Mucosa of gallbladder (tissue), 1 donor: Measurements from ENCODE around the gene KCTD12. TPM values are rescaled to one million over a fixed set of nuclear protein-coding genes. Genes with fewer than 3 reads are reported as not detected.

Source experiments
- DNase-seq: peaks from one replicate; pipeline ENCODE4 v3.0.0-alpha.2; 2020; ENCODE audit warnings: low spot score
- total RNA-seq: library from RNA; stranded (reverse); gene quantifications from one replicate; pipeline ENCODE4 v1.2.1, GENCODE V29; 2021
- donor health status: DM: no; HTN: no; CAD: no.

Gene KCTD12
- total RNA-seq, 1 donor from 2014 or later = 77.3 TPM

GRCh38 chr13:76853921-76854608, 32.1 kb downstream of the KCTD12 start:
- DNase-seq = no peak

DNA sequence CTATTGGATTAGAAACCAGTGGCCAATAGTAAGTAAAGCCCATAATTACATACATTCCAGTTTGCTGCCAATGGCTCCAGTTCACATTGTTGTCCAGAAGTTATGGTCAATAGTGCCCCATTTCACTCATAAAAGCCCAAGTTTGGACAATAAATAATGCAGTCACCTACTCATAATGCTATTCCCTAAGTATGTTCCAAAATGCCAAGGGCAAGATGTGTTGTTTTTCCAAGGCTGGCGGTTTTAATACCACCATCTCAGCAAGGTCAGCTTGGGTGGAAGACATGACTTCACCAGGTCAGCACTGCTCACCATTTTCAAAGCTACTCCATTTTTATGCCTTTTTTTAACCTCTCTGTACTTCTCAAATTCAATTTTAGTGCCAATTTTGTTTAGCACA, 32.7 kb downstream of the KCTD12 start:
- no peak for DNase-seq

GRCh38 chr13:76852986-76853385, 33.2 kb downstream of the KCTD12 start:
- no peak for DNase-seq

DNA sequence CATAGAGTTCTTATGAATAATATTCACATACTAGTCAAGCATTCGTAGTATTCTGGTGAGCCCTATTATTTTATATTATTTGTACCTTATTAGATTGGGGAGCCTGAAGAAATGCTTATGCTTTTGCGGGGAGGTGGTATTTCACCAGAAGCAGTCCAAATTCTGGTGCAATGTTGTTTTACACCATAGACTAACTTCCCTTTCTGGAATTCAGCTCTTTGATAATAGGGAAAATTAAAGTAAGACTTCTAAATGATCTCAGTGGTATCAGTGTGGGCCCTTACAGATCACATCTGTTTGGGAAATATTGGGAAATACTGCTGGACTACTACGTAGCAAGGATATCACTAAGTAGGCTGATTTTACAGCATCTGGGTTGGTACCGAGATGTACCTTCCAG, 34.2 kb downstream of the KCTD12 start:
- no peak for DNase-seq

GRCh38 chr13:76849493-76849892, 36.7 kb downstream of the KCTD12 start:
- no peak for DNase-seq

GRCh38 chr13:76848596-76848995, 37.6 kb downstream of the KCTD12 start:
- no peak for DNase-seq

GRCh38 chr13:76846363-76846762, 39.8 kb downstream of the KCTD12 start:
- no peak for DNase-seq

- no peak for DNase-seq
Observed at GRCh38 chr13:76845865-76846264, 40.3 kb downstream of the KCTD12 start.

- DNase-seq = no peak
Observed at GRCh38 chr13:76845367-76845766, 40.8 kb downstream of the KCTD12 start.

GRCh38 chr13:76837801-76838200, 48.4 kb downstream of the KCTD12 start:
- DNase-seq = no peak

DNA sequence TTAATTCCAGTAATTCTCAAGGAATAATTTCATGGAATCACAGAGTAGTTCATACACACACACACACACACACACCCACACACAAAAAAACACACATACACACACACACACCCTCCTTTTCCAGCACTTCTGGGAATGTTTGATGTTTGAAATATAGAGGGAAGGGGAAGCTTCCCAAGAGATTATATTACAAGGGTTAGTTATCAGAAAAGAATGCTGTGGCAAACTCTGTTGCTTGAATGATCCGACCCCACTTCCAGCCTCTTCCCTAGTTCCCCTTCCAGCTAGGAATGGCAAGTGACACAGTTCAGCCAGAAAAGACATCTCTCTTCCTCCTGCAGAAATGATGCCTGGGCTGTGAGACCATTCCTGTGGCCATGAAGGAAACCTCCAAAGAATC, 49.9 kb downstream of the KCTD12 start:
- DNase-seq = no peak

DNA sequence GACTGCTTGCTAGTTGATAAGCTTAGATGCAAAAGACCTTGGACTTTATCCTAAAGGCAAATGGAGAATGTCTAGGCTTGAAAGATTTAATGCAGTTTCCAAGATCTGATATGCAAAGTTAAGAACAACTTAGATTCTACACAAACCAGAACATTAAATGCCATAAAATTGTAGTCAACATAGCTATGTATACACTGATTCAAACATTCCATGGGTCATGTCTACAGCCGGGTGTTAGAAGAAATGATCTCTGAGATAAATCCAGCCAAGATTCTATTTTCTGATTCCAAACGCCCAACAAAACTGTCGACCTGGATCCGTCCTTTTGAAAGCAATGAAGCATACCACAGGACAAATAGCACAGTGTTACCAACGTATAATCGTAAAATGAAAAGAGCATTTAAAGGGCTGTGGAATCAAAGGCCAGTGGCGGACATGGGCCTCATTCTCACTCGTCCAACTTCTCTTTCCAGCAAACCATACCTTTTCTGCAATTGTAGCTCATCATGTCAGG, 52.7 kb downstream of the KCTD12 start:
- no peak for DNase-seq

GRCh38 chr13:76832258-76832988, 53.8 kb downstream of the KCTD12 start:
- no peak for DNase-seq

- DNase-seq = no peak
Observed at GRCh38 chr13:76830805-76831204, 55.4 kb downstream of the KCTD12 start.

Other genes starting within 250 kb of the KCTD12 start
- not detected for gene ACOD1, start 62.1 kb upstream of the KCTD12 start, total RNA-seq
- gene CLN5, start 105.7 kb upstream of the KCTD12 start, total RNA-seq = 56.9 TPM
- gene FBXL3, start 140.8 kb upstream of the KCTD12 start, total RNA-seq = 41.1 TPM